SK-N-MC (cell line): ENCODE measurements around the gene IRAK1.

Experiments used
- DNase-seq: peaks from one replicate; pipeline ENCODE4 v3.0.0-alpha.2; 2011; ENCODE audit warnings: low read depth, low spot score
- H3K27ac ChIP-seq: fragments of 200-600 bp; sonication (generic); 2 replicates; pipeline ENCODE4 v1.5.1; 2016; ENCODE audit warnings: mixed run types
- H3K36me3 ChIP-seq: fragments of 200-600 bp; sonication (generic); 2 replicates; pipeline ENCODE4 v1.6.1; 2017; ENCODE audit warnings: antibody characterized with exemption, low read length, mixed read lengths; ENCODE audit not compliant: insufficient read depth
- H3K4me3 ChIP-seq: fragments of 200-600 bp; sonication (generic); 2 replicates; pipeline ENCODE4 v1.5.1; 2016
- H3K9ac ChIP-seq: fragments of 200-600 bp; sonication (generic); 2 replicates; pipeline ENCODE4 v1.8.0; 2017; ENCODE audit warnings: mixed run types, mixed read lengths; ENCODE audit not compliant: insufficient read length
- H3K9me3 ChIP-seq: fragments of 200-600 bp; sonication (generic); 2 replicates; pipeline ENCODE4 v1.6.1; 2017; ENCODE audit warnings: low read depth, mild to moderate bottlenecking, antibody characterized with exemption, low read length, moderate library complexity, mixed read lengths
- EZH2 ChIP-seq: fragments of 200-600 bp; sonication (generic); IDR thresholded peaks from one replicate; pipeline ENCODE4 v1.6.1; 2017; ENCODE audit warnings: antibody characterized with exemption
- FOXP2 ChIP-seq: optimal IDR thresholded peaks from 2 replicates; pipeline ENCODE3; 2011; ENCODE audit warnings: mild to moderate bottlenecking, moderate library complexity; ENCODE audit not compliant: insufficient read depth; ENCODE audit errors: extremely low read length, control extremely low read depth
- POLR2AphosphoS5 ChIP-seq: IDR thresholded peaks from 2 replicates; pipeline ENCODE4 v1.6.1; 2012; ENCODE audit warnings: mild to moderate bottlenecking, low read depth, low read length, borderline replicate concordance

Gene IRAK1

GRCh38 chrX:154019633-154020528, at the start of gene IRAK1:
Gene IRAK1, minus strand, starts transcription at chrX:154019902. Its CDS starts 90 bp downstream, at chrX:154019812.
- TF ChIP-seq EZH2 (no peak), FOXP2 (no peak), POLR2AphosphoS5 (no peak; the same call in 1 of the 2 replicates)
- no peak for DNase-seq
- H3K27ac ChIP-seq: peak within 1 kb of the TSS; percentile 67

GRCh38 chrX:154068560-154068959, 48.9 kb upstream of the IRAK1 start:
- H3K27ac ChIP-seq: no peak overlapping the region
- no peak for DNase-seq
- no peak overlapping the region for H3K4me3 ChIP-seq
- no peaks in the 10 kb centered on the region for H3K9me3 ChIP-seq
- peaks cover 7% of the 10 kb centered on the region; the same call in 1 of the 2 replicates for H3K36me3 ChIP-seq
- TF ChIP-seq FOXP2: no peak
- TF ChIP-seq POLR2AphosphoS5: no peak
- TF ChIP-seq EZH2: no peak
- no peak overlapping the region for H3K9ac ChIP-seq

More at GRCh38 chrX:154019633-154020528, at the start of gene IRAK1:
- Histone ChIP-seq H3K9ac (peak within 1 kb of the TSS; percentile 77), H3K9me3 (no peaks in the 10 kb centered on the region), H3K36me3 (no peaks in the 10 kb centered on the region; the same call in 1 of the 2 replicates), H3K4me3 (peak within 1 kb of the TSS; percentile 74)

GRCh38 chrX:154064637-154065435, 45.1 kb upstream of the IRAK1 start:
- Histone ChIP-seq H3K36me3 (no peaks in the 10 kb centered on the region), H3K4me3 (no peak overlapping the region), H3K27ac (no peak overlapping the region), H3K9ac (no peak overlapping the region), H3K9me3 (no peaks in the 10 kb centered on the region)
- no peak for DNase-seq
- TF ChIP-seq POLR2AphosphoS5: no peak
- TF ChIP-seq FOXP2: no peak
- no peak for TF ChIP-seq EZH2

GRCh38 chrX:154063234-154063633, 43.5 kb upstream of the IRAK1 start:
- Histone ChIP-seq H3K9ac (no peak overlapping the region), H3K4me3 (no peak overlapping the region), H3K27ac (no peak overlapping the region), H3K36me3 (no peaks in the 10 kb centered on the region; the same call in 1 of the 2 replicates), H3K9me3 (no peaks in the 10 kb centered on the region)
- TF ChIP-seq POLR2AphosphoS5: no peak
- no peak for TF ChIP-seq FOXP2
- TF ChIP-seq EZH2: no peak
- no peak for DNase-seq

GRCh38 chrX:154061801-154062200, 42.1 kb upstream of the IRAK1 start:
- Histone ChIP-seq H3K27ac (no peak overlapping the region), H3K9ac (no peak overlapping the region), H3K36me3 (no peaks in the 10 kb centered on the region; the same call in 1 of the 2 replicates), H3K4me3 (no peak overlapping the region), H3K9me3 (no peaks in the 10 kb centered on the region)
- TF ChIP-seq EZH2 (no peak), POLR2AphosphoS5 (no peak), FOXP2 (no peak)
- DNase-seq: no peak

- H3K9ac ChIP-seq: no peak overlapping the region
- DNase-seq: no peak
Measured at GRCh38 chrX:154059729-154060245, 40.1 kb upstream of the IRAK1 start.

GRCh38 chrX:154059231-154059630, 39.5 kb upstream of the IRAK1 start:
- H3K9me3 ChIP-seq: no peaks in the 10 kb centered on the region
- DNase-seq: no peak
- H3K4me3 ChIP-seq: no peak overlapping the region
- H3K27ac ChIP-seq: no peak overlapping the region
- TF ChIP-seq EZH2 (no peak), POLR2AphosphoS5 (no peak), FOXP2 (no peak)
- no peaks in the 10 kb centered on the region; the same call in 1 of the 2 replicates for H3K36me3 ChIP-seq
- H3K9ac ChIP-seq: no peak overlapping the region

More at GRCh38 chrX:154059729-154060245, 40.1 kb upstream of the IRAK1 start:
- Histone ChIP-seq H3K36me3 (no peaks in the 10 kb centered on the region; the same call in 1 of the 2 replicates), H3K9me3 (no peaks in the 10 kb centered on the region), H3K4me3 (no peak overlapping the region), H3K27ac (peak overlapping the region; percentile 46; the same call in 1 of the 2 replicates)
- TF ChIP-seq FOXP2 (no peak), POLR2AphosphoS5 (no peak), EZH2 (no peak)
